Measurements from ENCODE around the gene TMEM82. TPM values are rescaled to one million over a fixed set of nuclear protein-coding genes. Genes with fewer than 3 reads are reported as not detected.

The TMEM82 gene
- total RNA-seq, 1 experiment from 2014 or later: not detected

DNA sequence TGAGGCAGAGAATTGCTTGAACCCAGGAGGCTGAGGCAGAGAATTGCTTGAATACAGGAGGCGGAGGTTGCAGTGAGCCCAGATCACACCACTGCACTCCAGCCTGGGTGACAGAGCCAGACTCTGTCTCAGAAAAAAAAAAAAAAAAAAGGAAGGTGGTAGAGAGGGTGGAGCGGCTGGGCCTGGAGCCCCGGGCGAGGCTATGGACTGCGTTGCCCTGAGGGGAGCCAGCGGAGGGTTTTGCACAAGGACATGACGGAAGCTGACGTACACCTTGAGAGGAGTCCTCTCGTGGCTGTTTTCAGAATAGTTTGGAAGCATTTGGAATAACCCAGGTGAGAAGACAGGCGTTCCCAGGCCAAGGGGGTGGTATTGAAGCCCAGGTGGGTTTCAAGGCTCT lies 9.4 kb downstream of the TMEM82 start:
- no TSS peak for BruUV-seq (replicated peaks)
- intact Hi-C loops (cut with micrococcal nuclease; ENCODE audit: unreplicated experiment): no loop called here
- no peaks in the 10 kb centered on the region for H3K36me3 ChIP-seq (ENCODE audit: insufficient read depth, low read length, poor library complexity, severe bottlenecking)
- no peak for DNase-seq (ENCODE audit: low spot score)
- H3K4me1 ChIP-seq (ENCODE audit: insufficient read depth, low read length, poor library complexity, severe bottlenecking): peaks cover 3% of the 10 kb centered on the region
- H3K27ac ChIP-seq (ENCODE audit: low read depth, low read length, poor library complexity, severe bottlenecking): no peak overlapping the region
- H3K27me3 ChIP-seq (replicated peaks; ENCODE audit: insufficient read depth, low read depth, low read length, poor library complexity): no peaks in the 10 kb centered on the region
- CTCF ChIA-PET: interaction anchor here (0.6 kb wide), 1 partner anchor 158 kb away, joined by 3 read pairs; no protein-coding TSS in a partner anchor
- no peak for TF ChIP-seq EZH2 (IDR thresholded peaks at IDR 0.05; ENCODE audit: borderline replicate concordance, low read depth, low read length, poor library complexity, severe bottlenecking)
- TF ChIP-seq, protein P1, sequence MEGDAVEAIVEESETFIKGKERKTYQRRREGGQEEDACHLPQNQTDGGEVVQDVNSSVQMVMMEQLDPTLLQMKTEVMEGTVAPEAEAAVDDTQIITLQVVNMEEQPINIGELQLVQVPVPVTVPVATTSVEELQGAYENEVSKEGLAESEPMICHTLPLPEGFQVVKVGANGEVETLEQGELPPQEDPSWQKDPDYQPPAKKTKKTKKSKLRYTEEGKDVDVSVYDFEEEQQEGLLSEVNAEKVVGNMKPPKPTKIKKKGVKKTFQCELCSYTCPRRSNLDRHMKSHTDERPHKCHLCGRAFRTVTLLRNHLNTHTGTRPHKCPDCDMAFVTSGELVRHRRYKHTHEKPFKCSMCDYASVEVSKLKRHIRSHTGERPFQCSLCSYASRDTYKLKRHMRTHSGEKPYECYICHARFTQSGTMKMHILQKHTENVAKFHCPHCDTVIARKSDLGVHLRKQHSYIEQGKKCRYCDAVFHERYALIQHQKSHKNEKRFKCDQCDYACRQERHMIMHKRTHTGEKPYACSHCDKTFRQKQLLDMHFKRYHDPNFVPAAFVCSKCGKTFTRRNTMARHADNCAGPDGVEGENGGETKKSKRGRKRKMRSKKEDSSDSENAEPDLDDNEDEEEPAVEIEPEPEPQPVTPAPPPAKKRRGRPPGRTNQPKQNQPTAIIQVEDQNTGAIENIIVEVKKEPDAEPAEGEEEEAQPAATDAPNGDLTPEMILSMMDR (conservative IDR thresholded peaks at IDR 0.05; ENCODE audit: low read depth, low read length): no peak
- no peaks in the 10 kb centered on the region for H3K9me3 ChIP-seq (ENCODE audit: low read depth, low read length, poor library complexity, severe bottlenecking)
- POLR2A ChIA-PET (ENCODE audit: low non-redundant PET): no interaction called here
- no peak overlapping the region for H3K4me3 ChIP-seq (ENCODE audit: low read depth, low read length, poor library complexity, severe bottlenecking)

DNA sequence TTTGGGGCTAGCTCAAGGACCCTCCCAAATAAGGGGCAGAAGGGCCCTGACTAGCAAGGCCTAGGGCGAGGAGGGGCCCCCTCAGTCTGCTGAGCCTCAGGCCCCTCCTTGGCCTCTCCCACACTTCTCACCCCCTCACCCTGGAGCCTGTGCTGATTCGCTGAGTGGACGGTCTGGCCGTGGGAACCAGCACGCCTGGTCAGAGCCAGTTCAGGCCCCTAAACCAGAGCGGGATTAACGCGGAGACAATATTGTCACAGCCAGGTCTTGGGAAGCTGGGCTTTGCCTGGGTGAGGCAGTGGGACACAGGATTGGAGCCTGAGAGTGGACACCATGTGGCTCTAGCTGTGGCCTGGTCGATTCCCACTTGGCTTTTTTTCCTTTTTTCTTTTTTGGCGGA lies 11.5 kb downstream of the TMEM82 start:
- TF ChIP-seq, protein P1 (conservative IDR thresholded peaks at IDR 0.05; ENCODE audit: low read depth, low read length): no peak
- no peak for TF ChIP-seq EZH2 (IDR thresholded peaks at IDR 0.05; ENCODE audit: borderline replicate concordance, low read depth, low read length, poor library complexity, severe bottlenecking)
- BruUV-seq (replicated peaks): no TSS peak
- Histone ChIP-seq H3K36me3 (ENCODE audit: insufficient read depth, low read length, poor library complexity, severe bottlenecking) (no peaks in the 10 kb centered on the region), H3K27ac (ENCODE audit: low read depth, low read length, poor library complexity, severe bottlenecking) (no peak overlapping the region), H3K9me3 (ENCODE audit: low read depth, low read length, poor library complexity, severe bottlenecking) (no peaks in the 10 kb centered on the region), H3K27me3 (replicated peaks; ENCODE audit: insufficient read depth, low read depth, low read length, poor library complexity) (no peaks in the 10 kb centered on the region), H3K4me1 (ENCODE audit: insufficient read depth, low read length, poor library complexity, severe bottlenecking) (peaks cover 10% of the 10 kb centered on the region), H3K4me3 (ENCODE audit: low read depth, low read length, poor library complexity, severe bottlenecking) (no peak overlapping the region)
- intact Hi-C loops (cut with micrococcal nuclease; ENCODE audit: unreplicated experiment): no loop called here
- POLR2A ChIA-PET (ENCODE audit: low non-redundant PET): no interaction called here
- no peak for DNase-seq (ENCODE audit: low spot score)
- CTCF ChIA-PET: no interaction called here

DNA sequence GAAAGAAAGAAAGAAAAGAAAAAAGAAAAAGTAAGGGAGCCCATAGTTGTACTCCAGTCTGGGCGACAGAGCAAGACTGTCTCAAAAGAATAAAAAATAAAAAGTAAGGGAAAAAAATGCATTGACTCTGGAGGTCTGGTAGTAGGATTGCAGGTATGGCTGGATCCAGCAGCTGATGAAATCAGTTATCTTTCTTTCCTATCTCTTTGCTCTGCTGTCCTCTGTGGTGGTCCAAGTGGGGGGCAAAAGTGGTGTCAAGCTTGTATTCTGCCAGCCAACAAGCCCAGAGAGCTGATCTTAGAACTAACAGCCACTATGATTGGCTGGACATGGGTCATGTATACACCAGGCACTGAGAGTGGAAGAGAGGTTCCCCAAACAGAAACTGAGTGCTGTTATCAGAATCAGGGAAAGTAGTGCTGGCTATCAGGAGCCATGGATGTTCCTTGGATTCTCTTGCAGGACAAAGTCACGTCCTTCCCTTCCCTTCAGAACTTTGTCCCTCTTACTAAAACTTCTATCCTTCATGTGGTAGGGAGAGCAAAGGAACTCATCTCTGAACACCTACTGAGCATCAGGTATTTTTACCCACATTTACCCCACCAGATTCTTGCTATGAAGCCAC lies 12.8 kb downstream of the TMEM82 start:
- no peaks in the 10 kb centered on the region for H3K9me3 ChIP-seq (ENCODE audit: low read depth, low read length, poor library complexity, severe bottlenecking)
- H3K36me3 ChIP-seq (ENCODE audit: insufficient read depth, low read length, poor library complexity, severe bottlenecking): no peaks in the 10 kb centered on the region
- no peak overlapping the region for H3K27ac ChIP-seq (ENCODE audit: low read depth, low read length, poor library complexity, severe bottlenecking)
- H3K4me1 ChIP-seq (ENCODE audit: insufficient read depth, low read length, poor library complexity, severe bottlenecking): peaks cover 10% of the 10 kb centered on the region
- ChIA-PET POLR2A (ENCODE audit: low non-redundant PET) (no interaction called here), CTCF (interaction anchor here (1.7 kb wide), 1 partner anchor 37 kb away, joined by 3 read pairs; no protein-coding TSS in a partner anchor)
- H3K4me3 ChIP-seq (ENCODE audit: low read depth, low read length, poor library complexity, severe bottlenecking): no peak overlapping the region
- DNase-seq (ENCODE audit: low spot score): no peak
- no peaks in the 10 kb centered on the region for H3K27me3 ChIP-seq (replicated peaks; ENCODE audit: insufficient read depth, low read depth, low read length, poor library complexity)
- BruUV-seq (replicated peaks): no TSS peak
- intact Hi-C loops (cut with micrococcal nuclease; ENCODE audit: unreplicated experiment): no loop called here
- TF ChIP-seq, protein P1 (conservative IDR thresholded peaks at IDR 0.05; ENCODE audit: low read depth, low read length): no peak
- no peak for TF ChIP-seq EZH2 (IDR thresholded peaks at IDR 0.05; ENCODE audit: borderline replicate concordance, low read depth, low read length, poor library complexity, severe bottlenecking)

All from A673 (cell line).